Measurements from ENCODE around the gene FCHO2. TPM values are rescaled to one million over a fixed set of nuclear protein-coding genes. Genes with fewer than 3 reads are reported as not detected.

Gene FCHO2
- total RNA-seq, 1 experiment from 2014 or later, result 5.8 TPM

DNA sequence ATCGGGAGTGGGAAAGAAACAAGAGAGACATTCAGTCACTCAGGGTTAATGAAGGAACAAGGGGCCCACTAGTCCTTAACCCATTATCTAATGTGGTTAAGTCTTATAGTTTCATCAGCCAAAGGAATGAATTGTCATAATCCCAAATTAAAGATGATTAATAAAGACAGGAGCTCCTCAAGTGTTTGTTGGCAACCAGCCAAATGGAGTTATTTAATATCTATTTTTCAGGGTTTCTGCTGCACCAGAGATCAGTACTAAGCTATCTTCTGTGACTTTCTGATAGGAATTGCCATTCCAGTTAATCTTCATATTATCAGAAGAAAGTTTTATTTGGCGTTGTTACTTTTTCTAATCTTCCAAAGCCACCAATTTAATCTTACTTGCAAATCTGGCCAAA lies 34.0 kb upstream of the FCHO2 start:
- H3K23me2 ChIP-seq (ENCODE audit: insufficient read length, low read depth, low read length, poor library complexity, severe bottlenecking), result no peaks in the 10 kb centered on the region
- no peak overlapping the region for H3K9ac ChIP-seq (ENCODE audit: extremely low read depth, insufficient read length, low read length)
- H4K91ac ChIP-seq (ENCODE audit: insufficient read length, low read depth, low read length), result no peak overlapping the region
- H3K23ac ChIP-seq (ENCODE audit: insufficient read length, low read depth, low read length), result no peak overlapping the region
- H4K8ac ChIP-seq (replicated peaks; ENCODE audit: insufficient read length, low read depth, low read length), result no peak overlapping the region
- no peaks in the 10 kb centered on the region for H3K79me2 ChIP-seq (ENCODE audit: insufficient read depth, low read length)
- H2BK12ac ChIP-seq (ENCODE audit: insufficient read length, low read depth, low read length), result no peak overlapping the region
- H2AFZ ChIP-seq (ENCODE audit: low read length), result no peak overlapping the region
- H3K4me1 ChIP-seq (ENCODE audit: insufficient read depth, low read length), result no peaks in the 10 kb centered on the region
- no peak overlapping the region for H2BK120ac ChIP-seq (ENCODE audit: low read depth, low read length, poor library complexity, severe bottlenecking)
- DNase-seq, result no peak
- no peak overlapping the region for H4K5ac ChIP-seq (ENCODE audit: insufficient read length, low read depth, low read length)
- peak overlapping the region in 1 of 3 experiments; percentile 21; a peak in 1 of 7 replicates for H3K27ac Mint-ChIP-seq
- TF ChIP-seq, protein P1, sequence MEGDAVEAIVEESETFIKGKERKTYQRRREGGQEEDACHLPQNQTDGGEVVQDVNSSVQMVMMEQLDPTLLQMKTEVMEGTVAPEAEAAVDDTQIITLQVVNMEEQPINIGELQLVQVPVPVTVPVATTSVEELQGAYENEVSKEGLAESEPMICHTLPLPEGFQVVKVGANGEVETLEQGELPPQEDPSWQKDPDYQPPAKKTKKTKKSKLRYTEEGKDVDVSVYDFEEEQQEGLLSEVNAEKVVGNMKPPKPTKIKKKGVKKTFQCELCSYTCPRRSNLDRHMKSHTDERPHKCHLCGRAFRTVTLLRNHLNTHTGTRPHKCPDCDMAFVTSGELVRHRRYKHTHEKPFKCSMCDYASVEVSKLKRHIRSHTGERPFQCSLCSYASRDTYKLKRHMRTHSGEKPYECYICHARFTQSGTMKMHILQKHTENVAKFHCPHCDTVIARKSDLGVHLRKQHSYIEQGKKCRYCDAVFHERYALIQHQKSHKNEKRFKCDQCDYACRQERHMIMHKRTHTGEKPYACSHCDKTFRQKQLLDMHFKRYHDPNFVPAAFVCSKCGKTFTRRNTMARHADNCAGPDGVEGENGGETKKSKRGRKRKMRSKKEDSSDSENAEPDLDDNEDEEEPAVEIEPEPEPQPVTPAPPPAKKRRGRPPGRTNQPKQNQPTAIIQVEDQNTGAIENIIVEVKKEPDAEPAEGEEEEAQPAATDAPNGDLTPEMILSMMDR (conservative IDR thresholded peaks at IDR 0.05), result no peak
- no peaks in the 10 kb centered on the region for H3K27me3 Mint-ChIP-seq (ENCODE audit: low read depth)
- no peak overlapping the region for H3K4me2 ChIP-seq (ENCODE audit: insufficient read depth, insufficient read length, low read length)
- H3K14ac ChIP-seq (ENCODE audit: insufficient read depth, low read length), result no peak overlapping the region
- no CpG with 5 or more reads among the region's 2 CpGs for WGBS (ENCODE audit: extremely low coverage, insufficient read length, low lambda C conversion rate)
- no peaks in the 10 kb centered on the region for H3K79me1 ChIP-seq (ENCODE audit: insufficient read depth, low read depth, low read length, poor library complexity, severe bottlenecking)
- no peaks in the 10 kb centered on the region for H3K27me3 ChIP-seq (ENCODE audit: insufficient read depth, low read length)
- H2AK5ac ChIP-seq (ENCODE audit: insufficient read length, low read length), result no peak overlapping the region
- no peak overlapping the region for H3K18ac ChIP-seq (ENCODE audit: insufficient read length, low read depth, low read length)
- no peaks in the 10 kb centered on the region for H4K20me1 ChIP-seq (ENCODE audit: control insufficient read depth, insufficient read depth, insufficient read length)
- no peak overlapping the region for H3K56ac ChIP-seq (ENCODE audit: insufficient read length, low read depth, low read length)
- H3K36me3 Mint-ChIP-seq (ENCODE audit: insufficient read depth in 1 of 3, low read depth in 3 of 3), result peaks cover 0 to 14% (median 7%) of the 10 kb centered on the region in 3 experiments; a peak in 4 of 7 replicates
- peaks cover 1 to 4% of the 10 kb centered on the region in 2 experiments; a peak in 3 of 4 replicates for H3K4me1 Mint-ChIP-seq
- H3K4ac ChIP-seq (ENCODE audit: low read depth, low read length), result no peak overlapping the region
- no peak overlapping the region for H2BK5ac ChIP-seq (ENCODE audit: insufficient read length, low read length)
- no peak overlapping the region for H3K27ac ChIP-seq (ENCODE audit: insufficient read length, low read depth, low read length)
- no peak overlapping the region for H3T11ph ChIP-seq (ENCODE audit: low read length)
- H3K9me3 Mint-ChIP-seq, result peaks cover 8 to 9% of the 10 kb centered on the region in 2 experiments; a peak in 3 of 5 replicates
- H3K4me3 Mint-ChIP-seq, result no peak overlapping the region
- no peak overlapping the region for H2BK20ac ChIP-seq (ENCODE audit: low read depth, low read length, poor library complexity, severe bottlenecking)
- H2BK15ac ChIP-seq (ENCODE audit: low read depth, low read length), result no peak overlapping the region
- H3K9me3 ChIP-seq (ENCODE audit: control insufficient read depth, low read depth, low read length), result no peaks in the 10 kb centered on the region
